HG03521 (cell line): ENCODE measurements around the gene PHF19.

Experiments
- ATAC-seq: cut with Tn5 transposase; IDR thresholded peaks from one replicate; pipeline ENCODE4 v1.9.1; 2021; ENCODE audit warnings: mild to moderate bottlenecking, moderate library complexity; ENCODE audit not compliant: unreplicated experiment

Gene PHF19

GRCh38 chr9:120820095-120820494, 56.9 kb downstream of the PHF19 start:
- ATAC-seq: no peak

- no peak for ATAC-seq
Measured at GRCh38 chr9:120818595-120818994, 58.4 kb downstream of the PHF19 start.

GRCh38 chr9:120815075-120815474, 61.9 kb downstream of the PHF19 start:
- ATAC-seq: no peak

GRCh38 chr9:120808931-120809330, 68.1 kb downstream of the PHF19 start:
- ATAC-seq: no peak

- ATAC-seq: no peak
Measured at GRCh38 chr9:120807607-120808379, 69.2 kb downstream of the PHF19 start.
